Measurements from ENCODE around the gene STAT2.

The STAT2 gene

DNA sequence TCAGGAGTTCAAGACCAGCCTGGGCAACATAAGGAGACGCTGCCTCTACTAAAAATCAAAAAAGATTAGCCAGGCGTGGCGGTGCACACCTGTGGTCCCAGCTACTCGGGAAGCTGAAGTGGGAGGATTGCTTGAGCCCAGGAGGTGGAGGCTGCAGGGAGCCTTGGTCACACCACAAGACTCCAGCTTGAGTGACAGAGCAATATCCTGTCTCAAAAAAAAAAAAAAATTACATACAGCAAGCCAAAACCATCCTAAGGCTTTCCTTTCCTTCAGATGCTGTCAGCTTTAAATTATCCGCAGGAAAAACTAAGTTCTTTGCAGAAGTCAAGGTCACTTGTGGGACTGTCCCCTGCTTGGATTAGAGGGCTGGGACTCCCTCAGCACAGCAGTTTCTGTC lies 61.1 kb downstream of the STAT2 start:
- H3K4me3 ChIP-seq = peak overlapping the region; percentile 96
- TF ChIP-seq, protein P1, sequence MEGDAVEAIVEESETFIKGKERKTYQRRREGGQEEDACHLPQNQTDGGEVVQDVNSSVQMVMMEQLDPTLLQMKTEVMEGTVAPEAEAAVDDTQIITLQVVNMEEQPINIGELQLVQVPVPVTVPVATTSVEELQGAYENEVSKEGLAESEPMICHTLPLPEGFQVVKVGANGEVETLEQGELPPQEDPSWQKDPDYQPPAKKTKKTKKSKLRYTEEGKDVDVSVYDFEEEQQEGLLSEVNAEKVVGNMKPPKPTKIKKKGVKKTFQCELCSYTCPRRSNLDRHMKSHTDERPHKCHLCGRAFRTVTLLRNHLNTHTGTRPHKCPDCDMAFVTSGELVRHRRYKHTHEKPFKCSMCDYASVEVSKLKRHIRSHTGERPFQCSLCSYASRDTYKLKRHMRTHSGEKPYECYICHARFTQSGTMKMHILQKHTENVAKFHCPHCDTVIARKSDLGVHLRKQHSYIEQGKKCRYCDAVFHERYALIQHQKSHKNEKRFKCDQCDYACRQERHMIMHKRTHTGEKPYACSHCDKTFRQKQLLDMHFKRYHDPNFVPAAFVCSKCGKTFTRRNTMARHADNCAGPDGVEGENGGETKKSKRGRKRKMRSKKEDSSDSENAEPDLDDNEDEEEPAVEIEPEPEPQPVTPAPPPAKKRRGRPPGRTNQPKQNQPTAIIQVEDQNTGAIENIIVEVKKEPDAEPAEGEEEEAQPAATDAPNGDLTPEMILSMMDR (IDR thresholded peaks at IDR 0.05) = no peak
- peak overlapping the region; percentile 8 to 86 for H3K27ac ChIP-seq

DNA sequence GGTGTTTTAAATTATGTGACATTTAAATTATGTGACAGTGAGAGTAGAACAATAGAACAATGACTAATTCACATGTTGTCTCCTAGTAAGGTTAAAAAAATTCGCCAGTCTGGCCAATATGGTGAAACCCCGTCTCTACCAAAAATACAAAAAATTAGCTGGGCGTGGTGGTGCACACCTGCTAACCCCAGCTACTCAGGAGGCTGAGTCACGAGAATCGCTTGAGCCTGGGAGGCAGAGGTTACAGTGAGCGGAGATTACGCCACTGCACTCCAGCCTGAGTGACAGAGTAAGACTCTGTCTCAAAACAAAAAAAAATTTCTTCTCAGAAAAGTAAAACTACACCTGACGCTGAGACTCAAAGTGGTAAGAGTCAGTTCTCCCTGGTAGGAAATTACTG lies 62.5 kb downstream of the STAT2 start:
- H3K4me3 ChIP-seq = no peak overlapping the region
- TF ChIP-seq, protein P1 (IDR thresholded peaks at IDR 0.05) = no peak
- DNase-seq (ENCODE audit: low spot score) = no peak
- no peak overlapping the region for H3K27ac ChIP-seq

More for the DNA sequence above, 61.1 kb downstream of the STAT2 start:
- DNase-seq (ENCODE audit: low spot score) = no peak

DNA sequence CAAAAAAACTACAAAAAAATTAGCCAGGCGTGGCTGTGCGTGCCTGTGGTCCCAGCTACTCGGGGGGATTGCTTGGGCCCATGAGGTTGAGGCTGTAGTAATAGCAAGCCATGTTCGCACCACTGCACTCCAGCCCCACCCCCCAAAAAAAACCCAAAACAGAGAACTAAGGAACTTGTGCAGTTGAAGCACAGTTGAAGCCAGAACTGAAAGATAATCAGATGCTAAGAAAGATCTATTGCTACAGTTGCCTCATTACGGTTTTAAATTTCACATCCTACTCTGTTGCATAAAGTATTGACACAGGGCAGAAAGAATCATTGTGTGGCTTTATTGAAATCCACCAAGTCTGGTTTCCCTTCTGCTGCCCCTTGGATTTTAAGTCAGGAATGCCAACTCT lies 63.6 kb downstream of the STAT2 start:
- H3K27ac ChIP-seq = no peak overlapping the region
- no peak overlapping the region for H3K4me3 ChIP-seq
- DNase-seq (ENCODE audit: low spot score) = no peak
- TF ChIP-seq, protein P1 (IDR thresholded peaks at IDR 0.05) = no peak

- TF ChIP-seq, protein P1 (IDR thresholded peaks at IDR 0.05) = no peak
- H3K27ac ChIP-seq = no peak overlapping the region
- DNase-seq (ENCODE audit: low spot score) = no peak
- no peak overlapping the region for H3K4me3 ChIP-seq
Observed at GRCh38 chr12:56293795-56294194, 66.1 kb downstream of the STAT2 start.
